ENCODE results near the gene PRPF19. TPM values are rescaled to one million over a fixed set of nuclear protein-coding genes. Genes with fewer than 3 reads are reported as not detected.

PRPF19 gene
- total RNA-seq, 1 experiment from 2014 or later: 204 TPM

DNA sequence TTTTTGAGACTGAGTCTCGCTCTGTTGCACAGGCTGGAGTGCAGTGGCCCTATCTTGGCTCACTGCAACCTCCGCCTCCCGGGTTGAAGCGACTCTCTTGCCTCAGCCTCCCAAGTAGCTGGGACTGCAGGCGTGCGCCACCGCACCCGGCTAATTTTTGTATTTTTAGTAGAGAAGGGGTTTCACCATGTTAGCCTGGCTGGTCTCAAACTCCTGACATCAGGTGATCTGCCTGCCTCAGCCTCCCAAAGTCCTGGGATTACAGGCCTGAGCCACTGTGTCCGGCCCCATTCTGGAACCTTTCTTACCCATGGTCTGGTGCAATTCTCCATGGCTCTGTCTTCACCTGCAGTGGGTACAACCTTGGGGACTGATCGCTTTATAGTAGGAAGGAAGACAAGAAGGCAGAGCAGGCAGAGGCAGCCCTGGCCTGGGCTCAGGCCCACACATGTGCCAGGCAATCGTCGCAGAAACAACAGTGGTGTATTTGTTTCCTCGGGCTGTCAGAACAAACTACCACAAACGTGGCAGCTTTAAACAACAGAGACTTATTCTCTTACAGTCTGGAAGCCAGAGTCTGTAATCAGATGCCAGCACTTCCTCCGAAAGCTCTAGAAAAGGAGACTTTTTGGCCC, 46.7 kb downstream of the PRPF19 start:
- Histone ChIP-seq H3K27me3 (replicated peaks; ENCODE audit: insufficient read depth, low read depth, low read length, poor library complexity) (no peaks in the 10 kb centered on the region), H3K9me3 (ENCODE audit: low read depth, low read length, poor library complexity, severe bottlenecking) (no peaks in the 10 kb centered on the region), H3K4me3 (ENCODE audit: low read depth, low read length, poor library complexity, severe bottlenecking) (no peak overlapping the region), H3K36me3 (ENCODE audit: insufficient read depth, low read length, poor library complexity, severe bottlenecking) (no peaks in the 10 kb centered on the region), H3K4me1 (ENCODE audit: insufficient read depth, low read length, poor library complexity, severe bottlenecking) (no peaks in the 10 kb centered on the region), H3K27ac (ENCODE audit: low read depth, low read length, poor library complexity, severe bottlenecking) (no peak overlapping the region)
- TF ChIP-seq, protein P1, sequence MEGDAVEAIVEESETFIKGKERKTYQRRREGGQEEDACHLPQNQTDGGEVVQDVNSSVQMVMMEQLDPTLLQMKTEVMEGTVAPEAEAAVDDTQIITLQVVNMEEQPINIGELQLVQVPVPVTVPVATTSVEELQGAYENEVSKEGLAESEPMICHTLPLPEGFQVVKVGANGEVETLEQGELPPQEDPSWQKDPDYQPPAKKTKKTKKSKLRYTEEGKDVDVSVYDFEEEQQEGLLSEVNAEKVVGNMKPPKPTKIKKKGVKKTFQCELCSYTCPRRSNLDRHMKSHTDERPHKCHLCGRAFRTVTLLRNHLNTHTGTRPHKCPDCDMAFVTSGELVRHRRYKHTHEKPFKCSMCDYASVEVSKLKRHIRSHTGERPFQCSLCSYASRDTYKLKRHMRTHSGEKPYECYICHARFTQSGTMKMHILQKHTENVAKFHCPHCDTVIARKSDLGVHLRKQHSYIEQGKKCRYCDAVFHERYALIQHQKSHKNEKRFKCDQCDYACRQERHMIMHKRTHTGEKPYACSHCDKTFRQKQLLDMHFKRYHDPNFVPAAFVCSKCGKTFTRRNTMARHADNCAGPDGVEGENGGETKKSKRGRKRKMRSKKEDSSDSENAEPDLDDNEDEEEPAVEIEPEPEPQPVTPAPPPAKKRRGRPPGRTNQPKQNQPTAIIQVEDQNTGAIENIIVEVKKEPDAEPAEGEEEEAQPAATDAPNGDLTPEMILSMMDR (conservative IDR thresholded peaks at IDR 0.05; ENCODE audit: low read depth, low read length): no peak
- TF ChIP-seq EZH2 (IDR thresholded peaks at IDR 0.05; ENCODE audit: borderline replicate concordance, low read depth, low read length, poor library complexity, severe bottlenecking): no peak
- intact Hi-C loops (cut with micrococcal nuclease; ENCODE audit: unreplicated experiment): no loop called here
- CTCF ChIA-PET: no interaction called here
- BruUV-seq (replicated peaks): no TSS peak
- POLR2A ChIA-PET (ENCODE audit: low non-redundant PET): no interaction called here
- DNase-seq (ENCODE audit: low spot score): no peak

GRCh38 chr11:60858731-60859464, 47.5 kb downstream of the PRPF19 start:
- Histone ChIP-seq H3K4me1 (ENCODE audit: insufficient read depth, low read length, poor library complexity, severe bottlenecking) (no peaks in the 10 kb centered on the region), H3K9me3 (ENCODE audit: low read depth, low read length, poor library complexity, severe bottlenecking) (no peaks in the 10 kb centered on the region), H3K27me3 (replicated peaks; ENCODE audit: insufficient read depth, low read depth, low read length, poor library complexity) (no peaks in the 10 kb centered on the region), H3K36me3 (ENCODE audit: insufficient read depth, low read length, poor library complexity, severe bottlenecking) (no peaks in the 10 kb centered on the region), H3K27ac (ENCODE audit: low read depth, low read length, poor library complexity, severe bottlenecking) (no peak overlapping the region), H3K4me3 (ENCODE audit: low read depth, low read length, poor library complexity, severe bottlenecking) (no peak overlapping the region)
- ChIA-PET POLR2A (ENCODE audit: low non-redundant PET) (no interaction called here), CTCF (no interaction called here)
- TF ChIP-seq, protein P1 (conservative IDR thresholded peaks at IDR 0.05; ENCODE audit: low read depth, low read length): no peak
- TF ChIP-seq EZH2 (IDR thresholded peaks at IDR 0.05; ENCODE audit: borderline replicate concordance, low read depth, low read length, poor library complexity, severe bottlenecking): no peak
- intact Hi-C loops (cut with micrococcal nuclease; ENCODE audit: unreplicated experiment): no loop called here
- DNase-seq (ENCODE audit: low spot score): no peak
- BruUV-seq (replicated peaks): no TSS peak

GRCh38 chr11:60858236-60858635, 48.1 kb downstream of the PRPF19 start:
- no peak overlapping the region for H3K27ac ChIP-seq (ENCODE audit: low read depth, low read length, poor library complexity, severe bottlenecking)
- H3K27me3 ChIP-seq (replicated peaks; ENCODE audit: insufficient read depth, low read depth, low read length, poor library complexity): no peaks in the 10 kb centered on the region
- ChIA-PET POLR2A (ENCODE audit: low non-redundant PET) (no interaction called here), CTCF (no interaction called here)
- H3K9me3 ChIP-seq (ENCODE audit: low read depth, low read length, poor library complexity, severe bottlenecking): no peaks in the 10 kb centered on the region
- H3K4me3 ChIP-seq (ENCODE audit: low read depth, low read length, poor library complexity, severe bottlenecking): no peak overlapping the region
- no peak for DNase-seq (ENCODE audit: low spot score)
- TF ChIP-seq, protein P1 (conservative IDR thresholded peaks at IDR 0.05; ENCODE audit: low read depth, low read length): no peak
- no peak for TF ChIP-seq EZH2 (IDR thresholded peaks at IDR 0.05; ENCODE audit: borderline replicate concordance, low read depth, low read length, poor library complexity, severe bottlenecking)
- intact Hi-C loops (cut with micrococcal nuclease; ENCODE audit: unreplicated experiment): no loop called here
- no peaks in the 10 kb centered on the region for H3K4me1 ChIP-seq (ENCODE audit: insufficient read depth, low read length, poor library complexity, severe bottlenecking)
- no peaks in the 10 kb centered on the region for H3K36me3 ChIP-seq (ENCODE audit: insufficient read depth, low read length, poor library complexity, severe bottlenecking)
- BruUV-seq (replicated peaks): no TSS peak

Data from A673 (cell line).